D721Med (cell line): ENCODE results near the gene C4orf50.

Experiments used
- DNase-seq: peaks from one replicate; pipeline ENCODE4 v3.0.0; 2011; ENCODE audit warnings: low spot score; ENCODE audit not compliant: insufficient read length
- FAIRE-seq: peaks from 2 replicates; lab custom pipeline; 2011; peaks lifted over from hg19 to GRCh38; lab: Jason Lieb, UNC
- TF ChIP-seq, protein P1 (sequence below): IDR thresholded peaks from 2 replicates; pipeline ENCODE4 v1.5.1; 2012; ENCODE audit warnings: mild to moderate bottlenecking, control low read depth; ENCODE audit not compliant: insufficient read depth; ENCODE audit errors: missing control alignments

Gene C4orf50

DNA sequence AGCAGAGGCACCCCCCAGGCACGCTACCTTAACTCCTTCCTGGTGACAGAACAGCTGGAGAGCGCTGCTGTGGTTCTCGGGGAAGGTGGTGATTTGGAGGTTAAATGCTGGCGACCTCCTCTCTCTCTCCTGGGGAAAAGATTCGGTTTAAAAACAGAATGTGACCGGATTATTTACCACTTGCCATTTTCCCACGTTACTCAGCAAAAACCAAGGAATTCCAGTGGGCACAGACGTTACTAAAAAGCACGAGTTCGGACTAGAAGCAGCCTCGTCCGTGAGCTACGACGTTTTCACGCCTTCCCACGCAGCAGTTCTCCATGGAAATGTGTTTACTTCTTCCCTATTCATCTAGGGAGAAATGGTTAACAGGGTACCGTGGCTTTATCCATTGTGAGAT, 32.3 kb upstream of the C4orf50 start:
- DNase-seq (no peak), FAIRE-seq (no peak)
- TF ChIP-seq, protein P1, sequence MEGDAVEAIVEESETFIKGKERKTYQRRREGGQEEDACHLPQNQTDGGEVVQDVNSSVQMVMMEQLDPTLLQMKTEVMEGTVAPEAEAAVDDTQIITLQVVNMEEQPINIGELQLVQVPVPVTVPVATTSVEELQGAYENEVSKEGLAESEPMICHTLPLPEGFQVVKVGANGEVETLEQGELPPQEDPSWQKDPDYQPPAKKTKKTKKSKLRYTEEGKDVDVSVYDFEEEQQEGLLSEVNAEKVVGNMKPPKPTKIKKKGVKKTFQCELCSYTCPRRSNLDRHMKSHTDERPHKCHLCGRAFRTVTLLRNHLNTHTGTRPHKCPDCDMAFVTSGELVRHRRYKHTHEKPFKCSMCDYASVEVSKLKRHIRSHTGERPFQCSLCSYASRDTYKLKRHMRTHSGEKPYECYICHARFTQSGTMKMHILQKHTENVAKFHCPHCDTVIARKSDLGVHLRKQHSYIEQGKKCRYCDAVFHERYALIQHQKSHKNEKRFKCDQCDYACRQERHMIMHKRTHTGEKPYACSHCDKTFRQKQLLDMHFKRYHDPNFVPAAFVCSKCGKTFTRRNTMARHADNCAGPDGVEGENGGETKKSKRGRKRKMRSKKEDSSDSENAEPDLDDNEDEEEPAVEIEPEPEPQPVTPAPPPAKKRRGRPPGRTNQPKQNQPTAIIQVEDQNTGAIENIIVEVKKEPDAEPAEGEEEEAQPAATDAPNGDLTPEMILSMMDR: no peak

DNA sequence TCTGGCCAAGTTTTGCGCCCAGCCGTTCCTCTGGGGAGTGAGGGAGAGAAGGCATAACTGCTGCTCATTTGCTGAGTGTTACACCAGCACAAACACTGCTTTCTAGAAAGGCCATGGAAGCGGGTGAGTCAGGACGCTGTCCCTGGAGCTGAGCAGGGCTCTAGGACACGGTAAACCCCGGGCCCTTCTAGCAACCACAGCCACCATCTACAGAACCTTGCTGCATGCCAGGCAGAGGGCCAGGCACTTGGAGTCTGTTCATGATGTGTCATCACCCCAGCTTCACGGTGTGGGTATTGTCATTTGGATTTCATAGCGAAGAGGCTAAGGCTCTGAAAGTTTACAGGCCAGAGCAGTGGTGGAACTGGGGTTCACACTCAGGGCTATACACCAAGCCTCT, 31.8 kb upstream of the C4orf50 start:
- no peak for FAIRE-seq
- TF ChIP-seq, protein P1: no peak

DNA sequence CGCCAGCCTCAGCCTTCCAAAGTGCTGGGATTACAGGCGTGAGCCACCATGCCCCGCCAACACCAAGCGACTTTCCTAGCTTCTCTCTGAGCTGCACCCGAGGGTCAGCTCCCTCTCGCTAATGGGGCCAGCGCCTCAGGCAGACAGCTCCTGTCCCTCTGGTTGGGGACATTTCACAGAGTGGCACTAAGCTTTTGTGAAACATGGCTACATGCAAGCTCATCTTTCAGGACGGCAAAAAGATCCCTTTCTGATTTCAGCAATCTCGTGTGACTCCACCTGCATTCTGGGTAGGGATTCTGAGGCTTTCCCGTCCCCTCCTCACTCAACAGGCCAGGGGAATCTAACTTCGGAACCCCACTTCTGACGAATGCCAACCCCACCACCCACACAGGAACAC, 31.0 kb upstream of the C4orf50 start:
- FAIRE-seq: no peak
- TF ChIP-seq, protein P1: no peak
- DNase-seq: no peak

More for the DNA sequence above, 31.8 kb upstream of the C4orf50 start:
- no peak for DNase-seq

DNA sequence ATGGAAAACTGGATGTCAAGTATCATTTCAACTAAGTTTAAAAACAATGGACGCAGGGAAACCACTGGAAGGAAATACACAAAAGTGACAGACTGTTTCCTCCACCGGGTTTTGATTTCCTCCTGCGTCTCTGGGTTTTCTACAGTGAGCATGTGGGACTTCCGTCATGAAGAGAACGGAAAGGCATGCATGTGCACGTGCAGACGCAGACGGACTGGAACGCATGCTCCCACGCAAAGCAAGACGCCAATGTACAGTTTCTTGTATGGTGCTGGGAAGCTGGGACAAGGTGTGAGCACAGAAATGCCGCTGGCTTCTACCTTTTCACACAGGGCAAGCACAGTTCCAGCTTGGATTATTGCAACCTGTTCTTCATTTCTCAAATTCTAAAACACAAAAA, 30.3 kb upstream of the C4orf50 start:
- TF ChIP-seq, protein P1: no peak
- DNase-seq (no peak), FAIRE-seq (no peak)

DNA sequence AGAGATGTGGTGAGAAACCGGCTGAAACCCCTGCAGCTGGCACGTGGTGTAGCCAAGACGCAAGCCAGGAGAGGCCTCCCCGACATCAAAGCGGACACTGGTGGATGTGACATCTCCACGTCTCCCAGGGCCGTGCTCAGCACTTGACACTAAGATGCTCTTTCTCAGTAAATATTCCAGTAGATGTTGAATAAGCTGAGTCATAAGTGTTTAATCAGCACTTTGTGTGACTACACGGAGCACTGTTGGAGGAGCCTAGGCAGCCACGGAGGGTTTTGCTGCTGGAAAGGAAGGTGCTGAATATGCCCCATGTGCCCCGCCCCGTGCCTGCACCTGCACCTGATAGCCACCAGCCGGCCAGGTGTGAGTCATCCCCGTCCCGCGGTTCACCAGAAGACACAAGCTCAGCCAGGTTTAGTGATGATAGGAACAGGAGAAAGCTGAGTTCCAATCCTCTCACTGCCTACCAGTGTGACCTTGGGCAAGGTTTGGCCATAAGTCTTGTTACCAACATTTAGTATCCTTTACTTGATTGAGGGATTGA, 29.0 kb upstream of the C4orf50 start:
- FAIRE-seq (no peak), DNase-seq (no peak)
- TF ChIP-seq, protein P1: no peak

DNA sequence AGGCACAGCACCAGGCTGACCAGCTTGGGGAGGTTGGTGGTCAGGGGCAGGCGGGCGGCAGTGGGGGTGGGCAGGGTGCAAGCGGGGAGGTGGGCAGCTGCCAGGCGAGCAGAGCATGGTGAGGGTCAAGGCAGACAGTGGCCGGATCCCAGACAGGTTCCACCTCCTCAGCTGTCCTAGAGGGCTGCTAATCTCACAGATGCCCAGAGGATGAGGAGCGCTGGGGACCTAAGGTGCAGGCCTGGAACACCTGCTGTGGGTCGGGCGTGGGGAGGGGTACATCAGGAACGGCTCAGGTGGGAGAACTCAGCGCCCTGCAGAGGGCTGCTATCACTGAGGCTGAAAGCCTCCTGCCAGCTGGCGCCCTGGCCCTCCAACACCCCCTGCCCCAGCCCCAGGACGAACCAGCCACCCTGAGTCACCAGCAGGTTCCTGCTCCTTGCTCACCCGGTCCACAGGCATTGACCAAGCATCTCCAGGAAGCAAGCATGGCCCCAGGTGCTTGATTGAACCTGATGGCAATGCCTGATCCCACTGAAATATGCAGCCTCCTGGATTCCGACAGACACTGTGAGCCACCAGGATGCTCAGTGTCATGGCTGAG, 28.4 kb upstream of the C4orf50 start:
- DNase-seq (no peak), FAIRE-seq (no peak)
- TF ChIP-seq, protein P1: no peak

DNA sequence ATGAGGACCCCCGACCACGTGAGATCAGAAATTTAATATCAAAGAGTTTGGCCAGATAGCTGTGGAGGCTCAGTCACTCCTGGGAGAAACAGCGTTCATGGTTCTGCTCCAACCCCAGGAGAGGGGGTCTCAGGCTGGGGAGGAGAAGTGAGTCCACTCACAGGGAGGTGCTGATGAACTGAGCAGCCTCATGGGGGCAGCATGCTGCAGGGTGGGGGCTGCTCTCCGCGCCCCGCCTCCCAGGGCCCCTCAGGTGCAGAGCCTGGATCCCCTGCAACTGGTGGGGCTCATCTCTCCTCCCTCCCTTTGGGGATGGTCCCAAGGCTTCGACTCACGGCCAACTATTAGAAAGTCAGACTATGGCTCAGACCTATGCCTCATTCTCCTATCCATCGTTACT, 26.6 kb upstream of the C4orf50 start:
- TF ChIP-seq, protein P1: no peak
- DNase-seq (no peak), FAIRE-seq (no peak)
